Measurements from ENCODE around the gene UTS2R.

DNA sequence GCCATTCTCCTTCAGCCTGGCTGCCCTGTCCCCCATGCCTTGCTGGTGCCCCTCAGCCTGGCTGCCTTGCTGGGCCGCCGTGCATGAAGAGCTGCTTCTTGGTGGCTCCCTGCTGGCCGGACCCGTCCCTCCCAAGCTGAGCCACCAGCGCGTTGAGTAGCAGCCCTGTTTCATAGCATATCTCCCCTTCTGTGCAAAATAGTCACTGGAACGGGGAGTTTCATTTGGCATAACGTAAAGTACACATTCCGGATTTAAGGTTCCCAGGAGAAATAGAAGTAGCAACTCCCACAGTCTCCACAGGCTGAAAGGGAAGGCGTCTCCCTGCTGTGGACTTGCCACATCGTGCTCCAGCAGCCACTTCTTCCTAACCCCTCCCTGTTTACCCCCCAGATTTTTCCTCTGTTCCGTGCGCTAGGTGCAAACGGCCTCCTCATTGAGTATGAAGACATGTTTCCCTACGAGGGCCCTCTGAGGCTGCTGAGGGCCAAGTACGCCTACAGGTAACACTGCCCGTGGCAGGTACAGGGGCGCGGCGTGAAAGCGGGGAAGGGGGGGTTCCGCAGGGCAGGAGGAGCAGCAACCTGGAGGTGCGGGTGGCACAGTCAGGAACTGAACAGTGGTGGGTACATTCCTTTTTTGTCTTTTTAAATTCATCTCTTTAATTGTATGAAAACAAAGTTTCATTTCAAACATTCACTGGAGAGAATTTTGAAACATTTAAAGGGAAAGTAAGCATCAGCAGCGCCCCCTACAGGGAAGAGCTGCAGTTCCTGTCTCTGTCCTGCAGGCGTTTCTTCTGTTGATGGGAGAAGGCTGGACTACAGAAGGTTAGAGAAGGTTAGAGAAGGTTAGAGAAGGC, 52.7 kb downstream of the UTS2R start:
- TF ChIP-seq CTCF (IDR thresholded peaks at IDR 0.05; ENCODE audit: low read depth, low read length), result peak; percentile 84
- no peak for TF ChIP-seq EZH2phosphoT487 (IDR thresholded peaks at IDR 0.05; ENCODE audit: low read depth)
